CD4-positive, alpha-beta memory T cell (primary cell): ENCODE results near the gene DAPK1. TPM values are rescaled to one million over a fixed set of nuclear protein-coding genes. Genes with fewer than 3 reads are reported as not detected.

Experiments used
- CTCF ChIA-PET: fragments of 350-600 bp; sonication (Branson Sonifier 250); formaldehyde crosslinking; loops from one replicate; lab custom pipeline; 2021; ENCODE audit warnings: inconsistent platforms; ENCODE audit not compliant: partially characterized antibody; lab: Charles Lee
- POLR2A ChIA-PET: fragments of 350-600 bp; sonication (Branson Sonifier 250); formaldehyde crosslinking; loops from one replicate; lab custom pipeline; 2021; ENCODE audit not compliant: partially characterized antibody; lab: Charles Lee
- DNase-seq, 5 donors: peaks; one replicate each; pipeline versions ENCODE4 v3.0.0 to v3.0.0-alpha.2; 2020 to 2022; ENCODE audit warnings: mixed read lengths in 1 of 5
- H3K27ac ChIP-seq: one replicate; pipeline ENCODE4 v1.7.0; 2013; ENCODE audit warnings: low read depth, low read length
- H3K27me3 ChIP-seq: 2 replicates; pipeline ENCODE4 v1.7.0; 2013; ENCODE audit warnings: mild to moderate bottlenecking, low read length, moderate library complexity; ENCODE audit not compliant: insufficient read depth
- H3K36me3 ChIP-seq: 2 replicates; pipeline ENCODE4 v1.7.0; 2013; ENCODE audit warnings: mild to moderate bottlenecking, low read length, moderate library complexity; ENCODE audit not compliant: insufficient read depth
- H3K4me1 ChIP-seq: 2 replicates; pipeline ENCODE4 v1.7.0; 2013; ENCODE audit warnings: mild to moderate bottlenecking, low read length, moderate library complexity; ENCODE audit not compliant: insufficient read depth
- H3K4me3 ChIP-seq, 2 donors: one replicate each; pipeline ENCODE4 v1.7.0; 2013; ENCODE audit warnings: low read length in 2 of 2, mild to moderate bottlenecking in 1 of 2
- H3K9me3 ChIP-seq, 2 donors: one replicate each; pipeline ENCODE4 v1.7.0; 2013; ENCODE audit warnings: low read length in 2 of 2, control low read depth in 1 of 2; ENCODE audit not compliant: control insufficient read depth in 1 of 2
- H3K27ac Mint-ChIP-seq, 7 donors: one replicate each; pipeline ENCODE4 v1.8.0; 2020 to 2021; ENCODE audit warnings: mixed read lengths in 7 of 7, mild to moderate bottlenecking in 6 of 7, inconsistent platforms in 3 of 7, moderate library complexity in 3 of 7
- H3K27me3 Mint-ChIP-seq, 2 donors: one replicate each; pipeline ENCODE4 v1.8.0; 2020 to 2021; ENCODE audit warnings: mixed read lengths in 2 of 2
- H3K36me3 Mint-ChIP-seq, 2 donors: one replicate each; pipeline ENCODE4 v1.8.0; 2020 to 2021; ENCODE audit warnings: mixed read lengths in 2 of 2, inconsistent platforms in 1 of 2, mild to moderate bottlenecking in 1 of 2
- H3K4me1 Mint-ChIP-seq, 4 donors: one replicate each; pipeline ENCODE4 v1.8.0; 2020 to 2021; ENCODE audit warnings: mixed read lengths in 4 of 4, mild to moderate bottlenecking in 1 of 4
- H3K4me3 Mint-ChIP-seq, 8 donors: one replicate each; pipeline ENCODE4 v1.8.0; 2020 to 2021; ENCODE audit warnings: mixed read lengths in 8 of 8, mild to moderate bottlenecking in 7 of 8, moderate library complexity in 6 of 8, inconsistent platforms in 3 of 8
- H3K9me3 Mint-ChIP-seq, 8 donors: one replicate each; pipeline ENCODE4 v1.8.0; 2020 to 2021; ENCODE audit warnings: mixed read lengths in 8 of 8, mild to moderate bottlenecking in 5 of 8, inconsistent platforms in 3 of 8, moderate library complexity in 1 of 8
- intact Hi-C: fragments of 100-400 bp; cut with micrococcal nuclease; formaldehyde crosslinking; loops from one replicate; pipeline ENCODE4 v1.15.1; 2023
- polyA plus RNA-seq, 2 donors: library from polyadenylated mRNA; unstranded; fragments of 300-500 nt; fragmentation: Illumina TruSeq; gene quantifications; one replicate each; pipeline ENCODE4 v1.2.3, GENCODE V29; 2021
- total RNA-seq, 2 experiments: library from RNA; stranded (reverse); gene quantifications; one replicate each; pipeline ENCODE4 v1.2.3, GENCODE V29; 2021

The DAPK1 gene
- total and polyA plus RNA-seq, 4 experiments from 2014 or later = 1.7 to 2.2 TPM; not detected in 2

DNA sequence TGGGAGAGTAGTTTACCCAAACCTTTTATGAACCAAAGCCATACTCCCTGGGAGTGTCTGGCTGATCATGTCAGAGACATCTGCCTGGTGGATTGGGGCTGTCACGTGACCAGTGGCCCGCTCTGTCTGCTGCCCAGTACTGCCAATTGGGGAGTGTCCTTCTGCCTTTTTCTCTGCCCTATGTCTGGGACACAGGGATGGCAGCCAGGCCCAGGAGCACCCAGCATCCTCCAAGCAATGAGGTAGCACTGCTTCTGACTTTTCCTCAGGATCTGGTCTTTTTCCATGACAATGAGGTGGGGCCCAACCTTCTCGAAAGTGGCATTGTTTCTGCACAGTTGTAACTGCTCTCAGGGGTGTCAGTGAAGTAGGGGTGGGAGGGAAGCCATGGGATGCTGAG, 21.8 kb downstream of the DAPK1 start:
- Mint-ChIP-seq H3K4me1 (no peaks in the 10 kb centered on the region), H3K27me3 (peaks cover 1 to 2% of the 10 kb centered on the region in 2 donors), H3K9me3 (peaks cover 0 to 1% (median 0%) of the 10 kb centered on the region in 8 donors), H3K36me3 (no peaks in the 10 kb centered on the region), H3K4me3 (no peak overlapping the region), H3K27ac (no peak overlapping the region)
- H3K27ac ChIP-seq = no peak overlapping the region
- H3K36me3 ChIP-seq = no peaks in the 10 kb centered on the region
- ChIA-PET CTCF (no interaction called here), POLR2A (no interaction called here)
- no peak overlapping the region for H3K4me3 ChIP-seq
- DNase-seq = no peak
- no peaks in the 10 kb centered on the region for H3K9me3 ChIP-seq
- H3K27me3 ChIP-seq = no peaks in the 10 kb centered on the region
- intact Hi-C loops = no loop called here
- H3K4me1 ChIP-seq = no peaks in the 10 kb centered on the region

DNA sequence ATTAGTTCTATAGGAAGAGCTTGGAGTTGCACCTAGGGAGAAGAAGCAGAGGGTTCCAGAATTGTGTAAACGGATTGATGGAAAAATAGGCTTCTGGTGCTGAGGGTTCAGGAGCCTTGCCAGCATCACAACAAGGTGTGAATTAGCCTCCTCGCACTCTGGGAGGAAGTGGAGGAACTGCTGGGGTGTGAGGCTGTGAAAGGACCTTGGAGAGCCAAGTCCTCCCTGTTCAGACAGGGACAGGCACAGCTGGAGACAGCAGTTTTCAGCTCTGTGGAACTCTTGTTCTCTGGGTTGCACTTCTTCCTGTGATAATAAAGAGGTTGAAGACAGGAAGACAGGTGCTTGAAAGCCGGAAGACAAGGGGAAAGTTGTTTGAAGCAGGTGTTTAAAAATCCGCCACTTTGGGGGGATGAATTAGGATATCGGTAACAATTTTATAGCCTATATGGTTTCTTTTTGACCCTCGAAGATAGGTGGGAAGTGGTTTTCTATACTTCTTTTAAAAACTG, 22.6 kb downstream of the DAPK1 start:
- intact Hi-C loops = no loop called here
- Histone ChIP-seq H3K4me1 (no peaks in the 10 kb centered on the region), H3K9me3 (no peaks in the 10 kb centered on the region), H3K36me3 (no peaks in the 10 kb centered on the region), H3K27me3 (no peaks in the 10 kb centered on the region), H3K4me3 (no peak overlapping the region), H3K27ac (no peak overlapping the region)
- Mint-ChIP-seq H3K4me3 (no peak overlapping the region), H3K36me3 (no peaks in the 10 kb centered on the region), H3K27me3 (peaks cover 1 to 2% of the 10 kb centered on the region in 2 donors), H3K27ac (no peak overlapping the region), H3K9me3 (peaks cover 0 to 1% (median 0%) of the 10 kb centered on the region in 8 donors), H3K4me1 (no peaks in the 10 kb centered on the region)
- CTCF ChIA-PET = interaction anchor here (1.0 kb wide), 1 partner anchor 19 kb away, joined by 3 read pairs; no protein-coding TSS in a partner anchor
- POLR2A ChIA-PET = no interaction called here
- DNase-seq = no peak

DNA sequence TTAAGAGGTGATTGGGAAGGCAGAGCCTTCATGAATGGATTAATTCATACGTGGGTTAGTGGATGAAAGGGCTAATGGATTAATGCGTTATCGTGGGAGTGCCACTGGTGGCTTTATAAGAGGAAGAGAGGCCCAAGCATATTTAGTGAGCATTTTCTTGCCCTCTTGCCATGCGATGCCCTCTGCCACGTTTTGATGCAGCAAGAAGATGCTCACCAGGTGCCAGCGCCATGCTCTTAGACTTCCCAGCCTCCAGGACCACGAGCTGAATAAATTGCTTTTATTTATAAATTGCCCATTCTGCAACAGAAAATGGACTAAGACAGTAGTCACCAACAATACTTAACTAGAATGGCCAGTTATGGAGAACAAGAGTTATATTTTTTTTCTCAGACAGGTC, 24.2 kb downstream of the DAPK1 start:
- ChIA-PET POLR2A (interaction anchor here (0.5 kb wide), 1 partner anchor 1923 kb away, joined by 4 read pairs; no protein-coding TSS in a partner anchor), CTCF (no interaction called here)
- H3K4me1 Mint-ChIP-seq = no peaks in the 10 kb centered on the region
- H3K4me3 ChIP-seq = no peak overlapping the region
- no peak overlapping the region for H3K27ac ChIP-seq
- H3K9me3 Mint-ChIP-seq = peaks cover 0 to 1% (median 0%) of the 10 kb centered on the region in 8 donors
- DNase-seq = no peak
- no peaks in the 10 kb centered on the region for H3K4me1 ChIP-seq
- no peak overlapping the region for H3K4me3 Mint-ChIP-seq
- no peaks in the 10 kb centered on the region for H3K36me3 Mint-ChIP-seq
- intact Hi-C loops = no loop called here
- H3K36me3 ChIP-seq = no peaks in the 10 kb centered on the region
- H3K27me3 ChIP-seq = no peaks in the 10 kb centered on the region
- no peak overlapping the region for H3K27ac Mint-ChIP-seq
- H3K9me3 ChIP-seq = no peaks in the 10 kb centered on the region
- peaks cover 0 to 2% of the 10 kb centered on the region in 2 donors for H3K27me3 Mint-ChIP-seq

DNA sequence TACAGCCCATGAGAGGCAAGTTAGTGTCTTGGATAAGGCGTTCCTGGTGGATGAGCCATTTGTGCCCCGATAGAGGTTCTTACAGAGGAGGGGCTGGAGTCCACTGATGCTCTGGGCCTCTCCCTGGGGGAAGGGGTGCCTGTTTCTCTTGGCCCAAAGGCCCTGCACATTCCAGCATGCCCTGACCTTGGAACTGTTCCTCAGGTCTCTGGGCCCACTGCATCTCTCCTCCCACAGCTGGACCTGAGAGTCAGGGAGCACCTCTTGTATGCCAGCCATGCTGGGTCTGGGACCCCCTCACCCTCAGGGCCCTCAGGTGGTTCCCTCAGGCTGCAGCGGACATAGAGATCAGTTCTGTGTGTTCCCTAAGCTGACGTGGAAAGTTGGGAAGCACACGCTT, 26.4 kb downstream of the DAPK1 start:
- Histone ChIP-seq H3K36me3 (no peaks in the 10 kb centered on the region), H3K27me3 (no peaks in the 10 kb centered on the region), H3K4me3 (no peak overlapping the region), H3K4me1 (no peaks in the 10 kb centered on the region), H3K9me3 (no peaks in the 10 kb centered on the region), H3K27ac (no peak overlapping the region)
- CTCF ChIA-PET = no interaction called here
- no peak for DNase-seq
- POLR2A ChIA-PET = no interaction called here
- Mint-ChIP-seq H3K4me3 (no peak overlapping the region), H3K27ac (no peak overlapping the region), H3K9me3 (peaks cover 0 to 2% (median 0%) of the 10 kb centered on the region in 8 donors), H3K36me3 (no peaks in the 10 kb centered on the region), H3K27me3 (peaks cover 2 to 5% of the 10 kb centered on the region in 2 donors), H3K4me1 (no peaks in the 10 kb centered on the region)
- intact Hi-C loops = no loop called here

DNA sequence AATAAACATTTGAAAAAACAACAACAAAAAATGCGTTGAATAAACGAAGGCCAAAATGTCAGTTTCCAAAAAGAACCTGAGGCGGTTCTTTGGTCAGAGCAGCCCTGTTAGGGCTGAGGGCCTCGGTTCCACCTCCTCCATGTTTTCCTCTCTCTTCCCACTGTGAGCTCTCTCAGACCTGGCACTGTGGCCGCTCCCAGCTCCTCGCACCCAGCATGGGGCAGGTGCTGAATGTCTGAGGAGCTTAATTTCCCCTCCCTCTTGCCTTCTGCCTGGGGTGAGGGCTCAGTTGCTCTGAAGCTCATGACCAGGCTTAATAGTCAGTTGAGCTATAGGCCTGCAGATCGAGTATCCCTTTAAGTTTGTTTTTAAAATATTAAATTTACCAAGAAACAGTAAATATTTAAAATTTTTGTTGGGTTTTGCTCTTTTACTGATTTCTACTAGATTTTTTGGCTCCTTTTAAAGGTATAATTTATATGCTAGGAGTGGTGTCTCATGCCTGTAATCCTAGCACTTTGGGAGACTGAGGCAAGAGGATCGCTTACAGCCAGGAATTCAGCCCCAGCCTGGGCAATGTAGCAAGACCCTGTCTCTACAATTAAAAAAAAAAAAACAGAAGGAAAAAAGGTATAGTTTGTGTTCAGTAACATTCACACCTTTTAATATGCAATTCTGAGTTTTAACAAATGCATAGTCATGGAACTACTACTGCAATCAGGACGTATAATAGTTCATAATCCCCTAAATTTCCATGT, 28.1 kb downstream of the DAPK1 start:
- DNase-seq = no peak
- Mint-ChIP-seq H3K4me1 (no peaks in the 10 kb centered on the region), H3K36me3 (no peaks in the 10 kb centered on the region), H3K4me3 (no peak overlapping the region), H3K27ac (no peak overlapping the region), H3K9me3 (peaks cover 0 to 3% (median 0%) of the 10 kb centered on the region in 8 donors), H3K27me3 (peaks cover 0 to 5% of the 10 kb centered on the region in 2 donors)
- POLR2A ChIA-PET = no interaction called here
- Histone ChIP-seq H3K9me3 (no peaks in the 10 kb centered on the region), H3K4me3 (no peak overlapping the region), H3K4me1 (no peaks in the 10 kb centered on the region), H3K27ac (no peak overlapping the region), H3K36me3 (no peaks in the 10 kb centered on the region), H3K27me3 (no peaks in the 10 kb centered on the region)
- intact Hi-C loops = no loop called here
- CTCF ChIA-PET = no interaction called here

DNA sequence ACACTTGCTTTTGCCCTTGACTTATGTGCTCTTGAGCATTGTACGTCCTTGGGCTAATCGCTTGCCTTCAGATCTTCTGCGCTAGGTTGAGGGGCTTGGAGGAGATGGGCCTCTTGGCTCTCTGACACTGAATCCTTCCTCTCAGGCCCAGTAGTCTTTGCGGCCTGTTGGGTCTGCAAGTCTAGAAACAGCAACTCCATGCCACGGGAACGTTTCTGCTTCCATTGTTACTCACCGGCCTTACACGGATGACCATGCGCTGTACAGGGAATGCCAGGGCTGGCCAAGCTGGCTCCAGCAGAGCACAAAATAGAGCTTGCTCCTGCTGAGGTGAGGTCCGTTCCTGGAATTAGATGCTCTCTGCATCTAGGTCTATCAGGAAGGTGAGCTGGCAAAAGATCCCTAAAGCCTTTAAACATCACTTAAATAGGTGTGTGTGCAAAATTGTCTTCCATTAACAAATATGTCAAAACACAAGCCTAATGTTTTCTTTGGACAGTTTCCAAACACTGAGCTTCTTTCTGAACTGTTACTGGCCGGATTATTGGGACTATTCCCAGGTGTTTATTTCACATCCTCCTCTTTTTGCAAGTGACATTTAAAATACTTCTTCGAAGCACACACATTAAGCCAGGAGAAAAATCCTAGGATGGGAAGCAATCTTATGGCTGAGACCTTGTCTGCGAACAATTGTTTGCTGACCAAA, 29.7 kb downstream of the DAPK1 start:
- Mint-ChIP-seq H3K4me1 (no peaks in the 10 kb centered on the region), H3K4me3 (no peak overlapping the region), H3K27me3 (peaks cover 0 to 5% of the 10 kb centered on the region in 2 donors), H3K36me3 (no peaks in the 10 kb centered on the region), H3K9me3 (peaks cover 0 to 1% (median 0%) of the 10 kb centered on the region in 8 donors), H3K27ac (no peak overlapping the region)
- DNase-seq = no peak
- Histone ChIP-seq H3K9me3 (no peaks in the 10 kb centered on the region), H3K4me3 (no peak overlapping the region), H3K27ac (no peak overlapping the region), H3K27me3 (no peaks in the 10 kb centered on the region), H3K36me3 (no peaks in the 10 kb centered on the region), H3K4me1 (no peaks in the 10 kb centered on the region)
- intact Hi-C loops = no loop called here
- CTCF ChIA-PET = no interaction called here
- POLR2A ChIA-PET = no interaction called here

DNA sequence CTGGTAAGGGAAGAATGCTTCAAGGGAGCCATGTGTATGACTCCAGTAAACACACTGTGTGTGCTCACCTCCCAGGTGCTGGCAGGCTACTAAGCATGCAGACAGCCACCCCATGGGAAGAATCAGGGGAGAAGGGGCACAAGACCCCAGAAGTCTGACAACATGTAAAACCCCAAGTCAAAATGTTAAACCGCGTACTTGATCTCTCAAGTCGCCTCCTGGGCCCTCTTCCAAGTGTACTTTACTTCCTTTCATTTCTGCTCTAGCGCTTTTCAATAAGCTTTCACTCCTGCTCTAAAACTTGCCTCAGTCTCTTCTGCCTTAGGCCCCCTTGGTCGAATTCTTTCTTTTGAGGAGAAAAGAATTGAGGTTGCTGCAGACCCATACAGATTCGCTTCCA, 31.3 kb downstream of the DAPK1 start:
- ChIA-PET CTCF (interaction anchor here (0.7 kb wide), 1 partner anchor 9 kb away, joined by 3 read pairs; no protein-coding TSS in a partner anchor), POLR2A (no interaction called here)

More for the DNA sequence above, 31.3 kb downstream of the DAPK1 start:
- no peak for DNase-seq
- Mint-ChIP-seq H3K36me3 (no peaks in the 10 kb centered on the region), H3K4me1 (no peaks in the 10 kb centered on the region), H3K4me3 (no peak overlapping the region), H3K27ac (no peak overlapping the region), H3K9me3 (peaks cover 0 to 1% (median 0%) of the 10 kb centered on the region in 8 donors), H3K27me3 (peaks cover 0 to 5% of the 10 kb centered on the region in 2 donors)
- no peak overlapping the region for H3K27ac ChIP-seq
- H3K9me3 ChIP-seq = no peaks in the 10 kb centered on the region
- intact Hi-C loops = no loop called here
- no peaks in the 10 kb centered on the region for H3K36me3 ChIP-seq
- no peak overlapping the region for H3K4me3 ChIP-seq
- H3K27me3 ChIP-seq = no peaks in the 10 kb centered on the region
- no peaks in the 10 kb centered on the region for H3K4me1 ChIP-seq
